ENCODE measurements around the gene POLH. TPM values are rescaled to one million over a fixed set of nuclear protein-coding genes. Genes with fewer than 3 reads are reported as not detected.
"Not testable (repeated sequence)": the region's sequence is repeated elsewhere in the genome, so short reads cannot be mapped to it uniquely, and the experiment has no call there.

Gene POLH
- total and polyA plus RNA-seq, 2 donors from 2014 or later, result 1.8 to 16.8 TPM

DNA sequence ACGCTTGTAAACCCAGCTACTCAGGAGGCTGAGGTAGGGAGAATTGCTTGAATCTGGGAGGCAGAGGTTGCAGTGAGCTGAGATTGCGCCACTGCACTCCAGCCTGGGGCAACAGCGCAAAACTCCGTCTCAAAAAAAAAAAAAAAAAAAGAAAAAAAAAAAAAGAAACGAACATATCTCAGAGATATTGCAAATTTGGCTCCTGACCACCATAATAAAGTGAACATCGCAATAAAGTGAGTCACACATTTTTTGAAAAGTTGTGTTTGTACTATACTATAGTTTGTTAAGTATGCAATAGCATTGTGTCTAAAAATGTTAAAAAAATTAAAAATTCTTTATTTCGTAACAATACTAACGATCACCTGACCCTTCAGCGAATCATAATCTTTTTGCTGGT is 82.2 kb downstream of the POLH start:
- TF ChIP-seq, protein P1, sequence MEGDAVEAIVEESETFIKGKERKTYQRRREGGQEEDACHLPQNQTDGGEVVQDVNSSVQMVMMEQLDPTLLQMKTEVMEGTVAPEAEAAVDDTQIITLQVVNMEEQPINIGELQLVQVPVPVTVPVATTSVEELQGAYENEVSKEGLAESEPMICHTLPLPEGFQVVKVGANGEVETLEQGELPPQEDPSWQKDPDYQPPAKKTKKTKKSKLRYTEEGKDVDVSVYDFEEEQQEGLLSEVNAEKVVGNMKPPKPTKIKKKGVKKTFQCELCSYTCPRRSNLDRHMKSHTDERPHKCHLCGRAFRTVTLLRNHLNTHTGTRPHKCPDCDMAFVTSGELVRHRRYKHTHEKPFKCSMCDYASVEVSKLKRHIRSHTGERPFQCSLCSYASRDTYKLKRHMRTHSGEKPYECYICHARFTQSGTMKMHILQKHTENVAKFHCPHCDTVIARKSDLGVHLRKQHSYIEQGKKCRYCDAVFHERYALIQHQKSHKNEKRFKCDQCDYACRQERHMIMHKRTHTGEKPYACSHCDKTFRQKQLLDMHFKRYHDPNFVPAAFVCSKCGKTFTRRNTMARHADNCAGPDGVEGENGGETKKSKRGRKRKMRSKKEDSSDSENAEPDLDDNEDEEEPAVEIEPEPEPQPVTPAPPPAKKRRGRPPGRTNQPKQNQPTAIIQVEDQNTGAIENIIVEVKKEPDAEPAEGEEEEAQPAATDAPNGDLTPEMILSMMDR (IDR thresholded peaks at IDR 0.05; ENCODE audit: borderline replicate concordance, extremely low read depth, insufficient read depth), result no peak
- Histone ChIP-seq H3K36me3 (ENCODE audit: control insufficient read depth in 2 of 3, insufficient read depth in 3 of 3, low read length in 3 of 3) (no peaks in the 10 kb centered on the region), H3K27ac (ENCODE audit: low read depth in 2 of 2, low read length in 2 of 2) (no peak overlapping the region), H3K27me3 (ENCODE audit: control insufficient read depth, insufficient read depth, low read length) (no peaks in the 10 kb centered on the region), H3K4me3 (ENCODE audit: low read length in 3 of 3) (no peak overlapping the region), H3K4me1 (ENCODE audit: control insufficient read depth in 2 of 3, insufficient read depth in 2 of 3, low read depth in 1 of 3, low read length in 3 of 3) (no peaks in the 10 kb centered on the region), H3K9me3 (ENCODE audit: control insufficient read depth in 2 of 3, insufficient read depth in 1 of 3, low read length in 3 of 3) (peaks cover 0 to 5% (median 0%) of the 10 kb centered on the region in 3 donors), H3K9ac (ENCODE audit: low read length in 3 of 3) (no peak overlapping the region)
- FAIRE-seq (no peak), DNase-seq (no peak)
- intact Hi-C loops (cut with DNase I), result no loop called here

DNA sequence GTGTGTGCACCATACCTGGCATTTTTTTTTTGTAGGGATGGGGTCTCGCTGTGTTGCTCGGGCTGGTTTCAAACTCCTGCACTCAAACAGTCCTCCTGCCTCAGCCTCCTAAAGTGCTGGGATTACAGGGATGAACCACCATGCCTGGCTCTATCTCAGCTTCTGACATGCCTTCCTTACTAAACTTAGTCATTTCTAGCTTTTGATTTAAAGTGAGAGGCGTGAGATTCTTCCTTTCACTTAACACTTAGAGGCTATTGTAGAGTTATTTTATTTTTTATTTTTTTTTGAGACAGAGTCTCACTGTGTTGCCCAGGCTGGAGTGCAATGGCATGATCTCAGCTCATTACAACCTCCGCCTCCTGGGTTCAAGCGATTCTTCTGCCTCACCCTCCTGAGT is 87.0 kb downstream of the POLH start:
- not testable (repeated sequence) for FAIRE-seq; H3K36me3 ChIP-seq (ENCODE audit: control insufficient read depth in 2 of 3, insufficient read depth in 3 of 3, low read length in 3 of 3); H3K4me3 ChIP-seq (ENCODE audit: low read length in 3 of 3); DNase-seq; H3K9ac ChIP-seq (ENCODE audit: low read length in 3 of 3); H3K9me3 ChIP-seq (ENCODE audit: control insufficient read depth in 2 of 3, insufficient read depth in 1 of 3, low read length in 3 of 3); H3K27ac ChIP-seq (ENCODE audit: low read depth in 2 of 2, low read length in 2 of 2); H3K27me3 ChIP-seq (ENCODE audit: control insufficient read depth, insufficient read depth, low read length)
- intact Hi-C loops (cut with DNase I), result loop anchor here (10.0 kb wide), 1 partner anchor 102 kb away; no protein-coding TSS in a partner anchor
- peaks cover 0 to 11% (median 8%) of the 10 kb centered on the region in 3 donors for H3K4me1 ChIP-seq (ENCODE audit: control insufficient read depth in 2 of 3, insufficient read depth in 2 of 3, low read depth in 1 of 3, low read length in 3 of 3)

Other genes starting within 250 kb of the POLH start
- 13.9 TPM for gene ZNF318, start 206.5 kb upstream of the POLH start, total RNA-seq
- 5.5 TPM for gene ZNF318, start 206.5 kb upstream of the POLH start, polyA plus RNA-seq (ENCODE audit: insufficient read depth, low read depth, low replicate concordance)
- gene ABCC10, start 148.6 kb upstream of the POLH start, total RNA-seq, result 30.2 TPM
- 12.0 TPM for gene ABCC10, start 148.6 kb upstream of the POLH start, polyA plus RNA-seq (ENCODE audit: insufficient read depth, low read depth, low replicate concordance)
- gene DLK2, start 120.6 kb upstream of the POLH start, total RNA-seq, result 0.50 TPM
- not detected for gene DLK2, start 120.6 kb upstream of the POLH start, polyA plus RNA-seq (ENCODE audit: insufficient read depth, low read depth, low replicate concordance)
- 38.5 TPM for gene TJAP1, start 98.6 kb upstream of the POLH start, total RNA-seq
- 13.6 TPM for gene TJAP1, start 98.6 kb upstream of the POLH start, polyA plus RNA-seq (ENCODE audit: insufficient read depth, low read depth, low replicate concordance)
- 1.5 TPM for gene LRRC73, start 65.8 kb upstream of the POLH start, total RNA-seq
- 4.6 TPM for gene LRRC73, start 65.8 kb upstream of the POLH start, polyA plus RNA-seq (ENCODE audit: insufficient read depth, low read depth, low replicate concordance)
- gene YIPF3, start 59.3 kb upstream of the POLH start, total RNA-seq, result 107 TPM
- gene YIPF3, start 59.3 kb upstream of the POLH start, polyA plus RNA-seq (ENCODE audit: insufficient read depth, low read depth, low replicate concordance), result 114 TPM
- 41.3 TPM for gene POLR1C, start 59.1 kb upstream of the POLH start, total RNA-seq
- gene POLR1C, start 59.1 kb upstream of the POLH start, polyA plus RNA-seq (ENCODE audit: insufficient read depth, low read depth, low replicate concordance), result 27.5 TPM
- gene XPO5, start 147 bp upstream of the POLH start, total RNA-seq, result 34.3 TPM
- 7.5 TPM for gene XPO5, start 147 bp upstream of the POLH start, polyA plus RNA-seq (ENCODE audit: insufficient read depth, low read depth, low replicate concordance)
- gene GTPBP2, start 53.1 kb downstream of the POLH start, total RNA-seq, result 64.6 TPM
- gene GTPBP2, start 53.1 kb downstream of the POLH start, polyA plus RNA-seq (ENCODE audit: insufficient read depth, low read depth, low replicate concordance), result 19.7 TPM
- gene MAD2L1BP, start 59.7 kb downstream of the POLH start, total RNA-seq, result 19.0 TPM
- gene MAD2L1BP, start 59.7 kb downstream of the POLH start, polyA plus RNA-seq (ENCODE audit: insufficient read depth, low read depth, low replicate concordance), result 31.0 TPM
- gene RSPH9, start 68.9 kb downstream of the POLH start, total RNA-seq, result 0.16 TPM
- gene RSPH9, start 68.9 kb downstream of the POLH start, polyA plus RNA-seq (ENCODE audit: insufficient read depth, low read depth, low replicate concordance), result 0.45 TPM
- gene MRPS18A, start 111.6 kb downstream of the POLH start, total RNA-seq, result 36.4 TPM
- 103 TPM for gene MRPS18A, start 111.6 kb downstream of the POLH start, polyA plus RNA-seq (ENCODE audit: insufficient read depth, low read depth, low replicate concordance)
- gene VEGFA, start 194.0 kb downstream of the POLH start, total RNA-seq, result 36.3 TPM
- gene VEGFA, start 194.0 kb downstream of the POLH start, polyA plus RNA-seq (ENCODE audit: insufficient read depth, low read depth, low replicate concordance), result 111 TPM